ENCODE data around the gene MED20.

- TF ChIP-seq, protein P1, sequence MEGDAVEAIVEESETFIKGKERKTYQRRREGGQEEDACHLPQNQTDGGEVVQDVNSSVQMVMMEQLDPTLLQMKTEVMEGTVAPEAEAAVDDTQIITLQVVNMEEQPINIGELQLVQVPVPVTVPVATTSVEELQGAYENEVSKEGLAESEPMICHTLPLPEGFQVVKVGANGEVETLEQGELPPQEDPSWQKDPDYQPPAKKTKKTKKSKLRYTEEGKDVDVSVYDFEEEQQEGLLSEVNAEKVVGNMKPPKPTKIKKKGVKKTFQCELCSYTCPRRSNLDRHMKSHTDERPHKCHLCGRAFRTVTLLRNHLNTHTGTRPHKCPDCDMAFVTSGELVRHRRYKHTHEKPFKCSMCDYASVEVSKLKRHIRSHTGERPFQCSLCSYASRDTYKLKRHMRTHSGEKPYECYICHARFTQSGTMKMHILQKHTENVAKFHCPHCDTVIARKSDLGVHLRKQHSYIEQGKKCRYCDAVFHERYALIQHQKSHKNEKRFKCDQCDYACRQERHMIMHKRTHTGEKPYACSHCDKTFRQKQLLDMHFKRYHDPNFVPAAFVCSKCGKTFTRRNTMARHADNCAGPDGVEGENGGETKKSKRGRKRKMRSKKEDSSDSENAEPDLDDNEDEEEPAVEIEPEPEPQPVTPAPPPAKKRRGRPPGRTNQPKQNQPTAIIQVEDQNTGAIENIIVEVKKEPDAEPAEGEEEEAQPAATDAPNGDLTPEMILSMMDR (conservative IDR thresholded peaks at IDR 0.05; ENCODE audit: low read depth, low read length): no peak
- TF ChIP-seq POLR2A (IDR thresholded peaks at IDR 0.05; ENCODE audit: low read depth, low read length): no peak
- no peak for TF ChIP-seq SMC3 (IDR thresholded peaks at IDR 0.05; ENCODE audit: low read depth, low read length)
- no peak for TF ChIP-seq FOS (IDR thresholded peaks at IDR 0.05; ENCODE audit: low read depth, low read length)
- no peak for TF ChIP-seq MAFK (IDR thresholded peaks at IDR 0.05; ENCODE audit: low read depth, low read length)
- no peak for TF ChIP-seq RAD21 (IDR thresholded peaks at IDR 0.05; ENCODE audit: low read length)
- TF ChIP-seq CEBPB (IDR thresholded peaks at IDR 0.05; ENCODE audit: low read depth, low read length): no peak
- no peak for TF ChIP-seq RFX5 (IDR thresholded peaks at IDR 0.05; ENCODE audit: low read depth, low read length)
Measured at GRCh38 chr6:41947581-41948220, 26.8 kb upstream of the MED20 start.
